GM19023 (cell line): ENCODE data around the gene ATP6V0E1.
A peak's percentile ranks its signal among the peaks of the same experiment; 100 is the strongest.

Experiments used
- ATAC-seq: cut with Tn5 transposase; IDR thresholded peaks from one replicate; pipeline ENCODE4 v1.9.1; 2021; ENCODE audit warnings: mild to moderate bottlenecking, moderate library complexity; ENCODE audit not compliant: unreplicated experiment

Gene ATP6V0E1

DNA sequence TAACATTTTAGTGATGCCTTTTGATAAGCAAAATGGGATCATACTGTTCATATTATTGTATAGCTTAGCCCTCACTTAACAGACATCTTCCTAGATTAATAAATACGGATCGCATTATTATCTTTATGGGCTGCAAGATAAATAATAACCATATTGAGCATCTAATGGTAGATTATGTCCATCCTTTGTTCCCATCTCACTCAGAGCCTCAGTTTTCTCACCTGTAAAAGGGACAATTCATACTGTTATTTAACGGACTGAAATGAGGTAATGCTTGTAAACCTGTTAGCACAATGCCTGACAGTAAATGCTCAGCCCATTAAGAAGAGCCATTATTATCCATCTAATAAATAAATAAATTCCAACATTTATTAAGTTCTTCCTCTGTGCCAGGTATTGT lies 27.3 kb upstream of the ATP6V0E1 start:
- ATAC-seq = no peak

DNA sequence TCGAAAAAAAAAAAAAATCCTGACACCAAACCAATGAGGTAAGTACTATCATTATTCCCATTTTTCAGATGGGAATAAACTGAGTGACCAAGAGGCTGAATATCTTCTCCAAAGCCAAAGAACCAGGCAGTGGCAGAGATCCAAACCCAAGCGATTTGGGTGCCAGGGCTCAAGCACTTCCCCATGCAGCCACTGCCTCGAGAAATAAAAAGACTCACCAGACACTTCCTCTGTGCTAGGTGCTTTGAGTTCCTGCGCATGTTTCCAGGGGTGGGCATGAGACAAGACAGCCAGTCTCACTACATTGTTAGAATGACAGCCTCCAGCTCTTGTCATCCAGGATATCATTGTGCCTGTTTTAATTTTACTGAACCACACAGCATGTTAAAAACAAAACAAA lies 26.6 kb upstream of the ATP6V0E1 start:
- no peak for ATAC-seq

DNA sequence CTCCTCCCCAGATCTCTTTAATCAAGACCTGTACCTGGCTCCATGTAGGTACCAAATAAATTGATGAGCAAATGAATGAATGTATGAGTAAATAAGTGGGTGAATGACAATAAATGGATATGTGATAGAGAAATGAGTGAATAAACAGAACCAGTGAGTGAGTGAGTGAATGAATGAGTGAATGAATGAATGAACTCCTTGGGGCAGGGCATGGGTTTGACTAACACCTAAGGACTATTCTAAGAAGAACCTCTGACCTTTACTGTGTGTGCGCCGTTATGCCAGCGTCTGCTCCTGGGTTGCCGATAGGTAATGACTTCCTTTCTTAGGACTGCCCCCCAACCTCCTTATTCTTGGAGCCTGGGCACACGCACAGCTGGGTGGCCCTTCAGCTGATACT lies 26.1 kb upstream of the ATP6V0E1 start:
- ATAC-seq = no peak

DNA sequence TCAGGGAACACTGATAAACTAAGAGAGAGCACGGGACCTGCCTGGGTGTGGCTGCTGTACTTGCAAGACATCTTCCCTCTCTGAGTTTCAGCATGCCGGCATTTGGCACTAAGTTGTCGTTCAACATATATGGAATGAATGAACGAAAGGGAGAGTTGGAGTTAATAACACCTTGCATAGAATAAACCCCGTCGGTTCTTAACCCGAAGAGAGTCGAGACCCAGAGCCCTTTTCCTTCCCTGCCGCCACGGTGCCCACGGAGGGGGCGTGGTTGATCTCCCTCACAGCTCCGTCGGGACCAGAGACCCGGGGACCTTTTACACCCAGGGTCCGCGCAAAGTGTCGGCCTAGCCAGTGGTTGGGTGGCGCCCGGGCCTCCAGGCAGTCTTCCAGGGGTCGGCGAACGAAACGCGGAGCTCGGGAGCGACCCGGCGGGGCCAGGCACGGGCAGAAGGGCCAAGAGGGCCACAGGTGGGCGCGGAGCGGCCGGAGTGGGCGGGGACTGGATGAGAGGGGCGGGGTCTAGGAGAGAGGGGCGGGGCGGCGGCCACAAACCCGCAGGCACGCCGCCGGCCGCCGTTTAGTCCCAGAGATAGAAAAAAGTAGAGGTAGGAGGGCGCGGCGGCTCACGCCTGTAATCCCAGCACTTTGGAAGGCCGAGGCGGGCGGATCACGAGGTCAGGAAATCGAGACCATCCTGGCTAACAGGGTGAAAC lies 25.1 kb upstream of the ATP6V0E1 start:
- ATAC-seq = peak; percentile 71

DNA sequence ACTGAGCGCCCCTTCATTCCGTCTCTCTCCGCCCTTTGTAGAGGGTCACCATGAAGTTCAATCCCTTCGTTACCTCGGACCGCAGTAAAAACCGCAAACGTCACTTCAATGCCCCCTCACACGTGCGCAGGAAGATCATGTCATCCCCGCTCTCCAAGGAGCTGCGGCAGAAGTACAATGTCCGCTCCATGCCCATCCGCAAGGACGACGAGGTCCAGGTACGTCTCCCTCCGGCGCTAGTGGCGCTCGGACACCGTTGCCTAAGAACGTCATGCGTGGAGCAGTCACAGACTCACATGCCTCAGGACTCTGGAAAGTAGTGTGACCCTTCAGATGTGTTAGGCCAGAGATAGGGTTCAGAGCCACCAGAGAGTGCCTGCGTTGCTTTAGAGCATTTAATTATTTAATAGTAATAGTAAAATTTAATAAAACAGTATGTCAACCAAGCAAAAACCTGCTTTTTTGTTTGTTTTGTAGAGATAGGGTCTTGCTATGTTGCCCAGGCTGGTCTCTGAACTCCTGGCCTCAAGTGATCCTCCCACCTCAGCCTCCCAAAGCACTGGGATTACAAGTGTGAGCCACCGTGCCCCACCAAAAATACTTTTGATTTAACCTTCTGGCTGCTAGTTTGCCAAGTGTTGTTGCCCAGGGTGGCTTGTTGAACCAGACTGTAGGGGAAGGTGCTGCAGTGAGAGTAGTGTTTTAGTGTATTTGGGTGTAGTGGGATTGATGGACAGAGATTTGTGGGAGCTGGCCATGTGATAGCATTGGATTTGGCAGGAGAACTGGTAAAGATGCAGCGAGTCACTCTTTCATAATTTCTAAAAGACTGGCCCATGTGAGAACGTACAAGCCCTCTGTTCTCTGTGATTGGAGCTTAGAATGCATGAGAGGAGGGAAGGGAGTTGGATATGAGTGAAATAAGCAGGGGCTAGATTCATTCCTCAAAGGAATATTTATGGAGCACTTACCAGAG lies 23.5 kb upstream of the ATP6V0E1 start:
- ATAC-seq = no peak

DNA sequence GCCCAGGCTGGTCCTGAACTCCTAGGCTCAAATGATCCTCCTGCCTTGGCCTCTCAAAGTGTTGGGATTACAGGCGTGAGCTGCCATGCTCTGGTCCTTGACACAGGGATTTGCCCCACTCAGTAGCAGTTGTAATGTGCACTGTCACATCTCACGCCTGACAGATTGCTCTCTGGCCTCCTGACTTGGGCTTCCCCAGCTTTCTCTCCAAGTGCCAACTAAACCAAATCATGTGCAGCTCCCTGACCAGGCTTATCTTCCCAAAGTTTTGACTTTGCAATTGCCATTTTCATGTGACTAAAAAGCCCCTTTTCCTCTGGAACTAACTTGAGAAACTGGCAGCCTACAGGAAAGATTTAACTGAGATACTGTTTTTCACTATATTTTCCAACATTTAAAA lies 13.7 kb upstream of the ATP6V0E1 start:
- no peak for ATAC-seq

DNA sequence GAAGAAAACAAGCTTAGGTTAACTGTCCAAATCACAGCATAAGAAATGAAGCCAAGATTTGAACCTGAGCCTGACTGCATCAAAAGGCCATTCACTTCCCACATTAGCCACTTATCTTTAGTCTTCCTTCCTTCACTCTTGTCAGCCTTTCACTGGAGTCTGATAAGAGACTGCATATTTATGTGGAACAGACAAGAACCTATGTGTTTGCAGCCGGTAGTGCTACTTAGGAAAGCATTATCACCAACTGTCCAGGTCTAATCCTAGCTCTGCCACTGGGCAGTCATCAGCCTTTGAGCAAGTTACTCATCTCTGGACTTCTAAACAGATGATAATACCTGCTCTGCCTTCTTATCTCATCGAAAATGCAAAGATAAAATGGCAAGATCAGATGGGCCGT lies 12.1 kb upstream of the ATP6V0E1 start:
- ATAC-seq = no peak

DNA sequence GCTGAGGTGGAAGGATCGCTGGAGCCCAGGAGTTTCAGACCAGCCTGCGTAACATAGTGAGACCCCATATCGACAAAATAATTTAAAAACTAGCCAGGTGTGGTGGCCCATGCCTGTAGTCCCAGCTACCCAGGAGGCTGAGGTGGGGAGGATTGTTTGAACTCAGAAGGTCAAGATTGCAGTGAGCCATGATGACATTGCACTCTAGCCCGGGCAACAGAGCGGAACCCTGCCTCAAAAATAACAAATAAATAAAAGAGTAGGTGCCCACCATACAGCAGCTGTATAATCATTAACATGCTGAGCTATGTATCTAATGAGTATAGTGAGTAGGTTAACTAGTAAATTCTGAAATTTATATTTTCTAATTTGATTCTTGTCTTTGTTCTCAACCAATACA lies 11.0 kb upstream of the ATP6V0E1 start:
- ATAC-seq = no peak

DNA sequence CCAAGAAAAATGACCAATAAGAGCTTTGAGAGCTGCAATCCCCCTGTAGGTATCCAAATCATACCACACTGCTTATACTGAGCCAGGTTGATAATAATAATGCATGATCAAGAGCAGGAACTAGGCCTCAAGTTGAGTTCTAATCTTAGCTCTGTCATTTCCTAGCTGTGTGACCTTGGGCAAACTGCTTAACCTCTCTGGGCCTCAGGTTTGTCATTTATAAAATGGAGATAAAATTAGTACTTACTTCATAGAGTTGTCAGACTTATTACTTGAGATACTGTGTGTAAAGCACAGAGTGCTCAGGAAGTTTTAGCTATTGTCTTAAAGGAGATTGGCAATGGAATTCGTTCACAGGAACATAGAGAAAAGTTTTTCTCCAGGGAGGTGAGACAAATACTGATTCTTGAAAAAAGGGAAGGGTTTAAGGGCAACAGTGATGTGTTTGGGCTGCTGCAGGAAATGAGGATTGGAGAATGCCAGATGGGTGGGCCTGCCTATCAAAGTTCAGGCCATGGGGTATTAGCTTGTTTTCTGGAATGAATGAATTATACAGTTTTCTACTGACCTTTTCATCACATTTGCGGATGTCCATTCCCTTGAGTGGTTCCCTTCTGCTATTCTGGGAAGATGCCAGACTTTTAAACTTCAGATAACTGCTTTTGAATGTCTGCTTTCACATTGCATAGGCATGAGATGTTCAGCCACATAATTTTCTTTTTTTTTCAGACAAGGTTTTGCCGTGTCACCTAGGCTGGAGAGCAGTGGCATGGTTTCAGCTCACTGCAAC lies 10.2 kb upstream of the ATP6V0E1 start:
- ATAC-seq = no peak

DNA sequence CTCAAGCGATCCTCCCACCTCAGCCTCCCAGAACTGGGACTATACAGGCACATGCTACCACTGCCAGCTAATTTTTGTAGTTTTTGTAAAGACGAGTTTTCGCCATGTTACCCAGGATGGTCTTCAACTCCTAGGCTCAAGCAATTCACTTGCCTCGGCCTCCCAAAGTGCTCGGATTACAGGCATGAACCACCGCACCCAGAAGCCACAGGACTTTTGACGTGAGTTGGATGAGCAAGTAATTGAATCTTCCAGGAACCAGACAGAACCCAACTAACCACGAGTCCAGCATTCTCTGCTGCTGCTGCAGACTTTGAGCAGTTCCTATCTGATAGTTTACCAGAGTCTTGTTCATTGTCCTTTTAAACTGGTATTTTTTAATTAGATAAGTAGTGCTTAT lies 9.6 kb upstream of the ATP6V0E1 start:
- no peak for ATAC-seq

DNA sequence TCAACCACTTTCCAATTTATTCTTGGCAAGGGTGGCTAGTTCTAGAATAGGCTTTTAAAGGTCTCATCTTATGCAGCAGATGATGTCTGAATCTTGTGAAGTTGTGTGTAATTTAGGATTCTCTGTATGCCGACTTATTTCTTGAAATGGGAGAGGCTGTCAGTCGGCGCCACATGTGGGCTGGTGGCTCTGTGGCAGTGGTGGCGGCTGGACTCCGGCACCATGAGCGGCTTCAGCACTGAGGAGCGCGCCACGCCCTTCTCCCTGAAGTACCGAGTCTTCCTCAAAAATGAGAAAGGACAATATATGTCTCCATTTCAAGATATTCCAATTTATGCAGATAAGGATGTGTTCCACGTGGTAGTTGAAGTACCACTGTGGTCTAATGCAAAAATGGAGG lies 8.3 kb upstream of the ATP6V0E1 start:
- no peak for ATAC-seq

DNA sequence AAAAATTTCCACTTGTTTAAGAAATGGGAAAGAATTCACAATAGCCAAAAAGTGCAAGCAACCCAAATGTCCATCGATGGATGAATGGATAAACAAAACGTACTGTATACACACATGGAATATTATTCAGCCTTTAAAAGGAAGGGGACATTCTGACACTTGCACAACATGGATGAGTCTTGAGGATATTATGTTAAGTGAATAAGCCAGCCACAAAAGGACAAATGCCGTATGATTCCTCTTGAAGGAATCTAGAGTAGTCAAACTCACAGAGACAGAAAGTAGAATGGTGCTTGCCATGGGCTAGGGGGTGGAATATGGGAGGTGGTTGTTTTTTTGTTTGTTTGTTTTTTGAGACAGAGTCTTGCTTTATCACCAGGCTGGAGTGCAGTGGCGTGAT lies 3.8 kb upstream of the ATP6V0E1 start:
- no peak for ATAC-seq

DNA sequence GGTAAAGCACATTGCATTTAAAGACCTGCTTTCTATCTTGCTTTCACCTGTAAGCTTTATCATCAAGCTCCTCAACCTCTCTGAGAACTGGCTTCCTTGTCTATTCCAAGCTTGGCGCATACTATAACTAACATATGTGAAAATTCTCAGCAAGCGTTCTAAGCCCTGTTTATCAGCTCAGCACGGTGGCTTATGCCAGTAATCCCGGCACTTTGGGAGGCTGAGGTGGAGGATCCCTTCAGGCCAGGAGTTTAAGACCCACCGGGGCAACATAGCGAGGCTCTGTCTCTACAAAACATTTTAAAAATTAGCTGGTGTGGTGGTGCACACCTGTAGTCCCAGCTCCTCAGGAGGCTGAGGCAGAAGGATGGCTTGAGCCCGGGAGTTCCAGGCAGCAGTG lies 1.6 kb upstream of the ATP6V0E1 start:
- no peak for ATAC-seq

DNA sequence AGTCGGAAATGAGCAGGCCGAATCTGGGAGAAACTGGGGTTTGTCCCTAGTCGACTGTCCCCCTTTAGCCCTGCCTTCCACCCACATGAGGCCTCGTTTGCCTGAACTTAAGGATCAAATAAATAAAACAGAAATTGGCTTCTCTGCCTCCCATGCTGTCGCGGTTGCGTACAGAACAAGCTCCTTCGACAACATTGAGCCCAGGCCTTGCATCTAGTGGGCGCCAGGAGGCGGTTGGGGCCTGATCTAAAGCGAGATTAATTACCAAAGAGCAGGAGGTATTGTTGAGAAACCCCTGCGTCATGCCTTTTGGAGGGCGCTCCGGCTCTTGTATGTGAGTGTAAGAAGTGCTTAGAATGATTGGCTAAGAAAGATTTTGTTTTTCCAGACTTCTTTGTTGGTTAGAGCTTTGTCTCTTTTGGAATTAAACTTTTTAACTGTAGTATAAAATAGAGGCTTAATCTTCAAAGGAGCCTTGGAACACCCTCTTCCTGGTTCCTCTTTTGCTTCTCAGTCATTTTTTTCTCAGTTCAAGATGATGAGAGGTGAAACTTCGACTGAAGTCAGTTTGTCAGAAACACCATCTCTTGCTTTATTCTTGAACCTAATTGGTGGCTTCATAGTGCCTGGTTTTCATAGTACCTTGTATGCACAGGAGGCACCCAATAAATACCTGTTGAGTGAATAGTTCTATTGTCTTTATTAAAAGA lies 828 bp downstream of the ATP6V0E1 start:
- peak; percentile 53 for ATAC-seq

DNA sequence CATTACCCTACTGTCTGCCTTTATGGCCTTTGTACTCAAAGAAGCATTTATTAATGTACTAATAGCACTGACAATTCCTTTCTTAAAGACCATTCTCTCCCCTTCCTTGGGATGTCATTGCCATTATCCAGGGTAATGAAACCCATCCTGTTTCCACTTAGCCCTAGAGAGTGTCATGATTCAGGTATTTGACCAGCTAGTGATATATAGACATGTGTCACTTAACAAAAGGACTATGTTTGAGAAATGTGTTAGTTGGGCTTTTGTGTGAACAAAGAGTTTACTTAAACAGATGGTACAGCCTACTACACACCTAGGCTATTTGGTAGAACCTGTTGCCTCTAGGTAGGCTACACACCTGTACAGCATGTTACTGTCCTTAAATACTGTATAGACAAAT lies 2.0 kb downstream of the ATP6V0E1 start:
- no peak for ATAC-seq

DNA sequence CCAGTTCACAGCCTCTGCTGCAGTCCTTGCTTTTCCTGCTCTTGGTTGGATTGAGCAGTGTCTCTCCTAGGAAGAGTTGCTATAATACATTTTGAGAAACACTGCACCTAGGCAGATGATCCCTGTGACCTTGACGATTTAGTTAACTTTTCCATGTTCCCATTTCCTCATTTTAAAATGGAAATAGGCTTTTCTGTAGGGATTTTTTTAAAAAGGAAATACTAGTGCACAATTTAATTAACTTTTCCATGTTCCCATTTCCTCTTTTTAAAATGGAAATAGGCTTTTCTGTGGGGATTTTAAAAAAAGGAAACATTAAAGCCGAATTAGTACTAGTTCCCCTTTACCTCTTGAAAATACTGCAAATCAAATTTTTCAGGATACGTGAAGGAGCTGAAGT lies 4.7 kb downstream of the ATP6V0E1 start:
- no peak for ATAC-seq

DNA sequence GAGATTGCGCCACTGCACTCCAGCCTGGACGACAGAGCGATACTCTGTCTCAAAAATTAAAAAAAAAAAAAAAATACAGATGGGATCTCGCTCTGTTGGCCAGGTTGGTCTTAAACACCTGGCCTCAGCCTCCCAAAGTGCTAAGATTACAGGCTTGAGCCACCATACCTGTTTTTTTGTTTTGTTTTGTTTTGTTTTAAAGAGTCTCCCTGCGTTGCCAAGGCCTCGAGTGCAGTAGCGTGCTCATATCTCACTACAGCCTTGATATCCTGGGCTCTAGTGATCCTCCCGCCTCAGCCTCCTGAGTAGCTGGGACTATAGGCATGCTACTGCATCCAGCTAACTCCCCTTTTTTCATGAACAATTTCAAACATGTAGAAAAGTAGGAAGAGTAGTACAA lies 7.2 kb downstream of the ATP6V0E1 start:
- no peak for ATAC-seq

DNA sequence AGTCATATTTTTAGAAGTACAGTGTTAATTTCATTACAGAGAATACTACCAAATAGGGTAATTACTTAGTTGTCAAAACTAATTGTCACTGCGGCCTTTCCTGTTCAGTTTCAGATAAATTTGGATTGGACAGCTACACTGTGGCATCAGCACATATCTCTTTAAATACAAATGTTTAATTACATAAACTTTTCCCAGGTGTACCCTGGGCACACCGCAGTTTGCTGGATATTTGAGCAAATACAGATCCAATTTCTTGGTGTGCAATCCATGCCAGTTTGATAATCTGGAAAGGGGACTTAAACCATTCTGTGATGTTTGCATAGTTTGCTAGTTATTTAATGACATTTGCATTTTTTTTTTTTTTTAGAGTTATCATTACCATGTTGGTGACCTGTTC lies 10.8 kb downstream of the ATP6V0E1 start:
- ATAC-seq = no peak

DNA sequence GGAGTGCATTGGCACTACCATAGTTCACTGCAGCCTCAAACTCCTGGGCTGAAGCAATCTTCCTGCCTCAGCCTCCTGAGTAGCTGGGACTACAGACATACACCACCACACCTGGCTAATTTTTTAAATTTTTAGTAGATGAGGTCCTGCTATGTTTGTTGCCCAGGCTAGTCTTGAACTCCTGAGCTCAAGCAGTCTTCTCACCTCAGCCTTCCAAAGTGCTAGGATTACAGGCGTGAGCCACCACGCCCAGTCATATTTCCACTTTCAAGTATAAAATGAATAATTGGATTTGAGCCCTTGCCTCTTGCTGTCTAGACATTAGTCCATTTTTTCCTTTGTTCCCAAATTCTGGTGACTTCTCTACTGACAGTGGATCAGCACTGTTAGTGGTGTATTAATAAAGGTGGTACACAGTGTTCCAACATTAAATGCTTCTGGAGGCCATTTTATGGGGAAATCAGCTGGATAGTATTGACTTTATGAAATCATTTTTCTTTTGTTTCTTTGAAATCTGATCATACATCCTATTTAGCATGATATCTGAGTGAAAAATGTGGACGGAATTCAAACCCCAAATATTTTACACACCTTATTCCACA lies 15.9 kb downstream of the ATP6V0E1 start:
- ATAC-seq = no peak

DNA sequence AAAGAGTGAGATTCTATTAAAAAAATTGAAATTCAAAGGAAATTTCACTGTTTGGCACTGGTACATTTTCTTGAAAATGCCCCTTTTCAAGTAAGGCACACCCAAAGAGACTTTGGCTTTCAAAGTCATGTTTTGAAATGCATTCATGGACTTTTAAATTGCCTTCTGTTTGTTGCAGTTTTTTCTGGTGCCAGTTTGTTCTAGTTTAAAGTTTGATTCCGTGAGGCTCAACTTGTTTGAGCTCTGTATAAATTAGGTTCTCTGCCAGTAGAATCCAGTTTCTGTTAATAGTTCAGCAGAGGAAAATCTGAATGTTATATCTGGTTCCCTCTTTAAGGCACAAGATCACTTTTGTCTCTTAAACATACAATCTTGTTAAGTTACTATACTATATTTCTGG lies 16.4 kb downstream of the ATP6V0E1 start:
- ATAC-seq = no peak
